ENCODE results near the gene RBM19. TPM values are rescaled to one million over a fixed set of nuclear protein-coding genes. Genes with fewer than 3 reads are reported as not detected.

RBM19 gene
- polyA plus RNA-seq, 1 experiment: 15.5 TPM

GRCh38 chr12:113973109-113973904 lies 7.2 kb upstream of the RBM19 start:
- TF ChIP-seq, protein P1, sequence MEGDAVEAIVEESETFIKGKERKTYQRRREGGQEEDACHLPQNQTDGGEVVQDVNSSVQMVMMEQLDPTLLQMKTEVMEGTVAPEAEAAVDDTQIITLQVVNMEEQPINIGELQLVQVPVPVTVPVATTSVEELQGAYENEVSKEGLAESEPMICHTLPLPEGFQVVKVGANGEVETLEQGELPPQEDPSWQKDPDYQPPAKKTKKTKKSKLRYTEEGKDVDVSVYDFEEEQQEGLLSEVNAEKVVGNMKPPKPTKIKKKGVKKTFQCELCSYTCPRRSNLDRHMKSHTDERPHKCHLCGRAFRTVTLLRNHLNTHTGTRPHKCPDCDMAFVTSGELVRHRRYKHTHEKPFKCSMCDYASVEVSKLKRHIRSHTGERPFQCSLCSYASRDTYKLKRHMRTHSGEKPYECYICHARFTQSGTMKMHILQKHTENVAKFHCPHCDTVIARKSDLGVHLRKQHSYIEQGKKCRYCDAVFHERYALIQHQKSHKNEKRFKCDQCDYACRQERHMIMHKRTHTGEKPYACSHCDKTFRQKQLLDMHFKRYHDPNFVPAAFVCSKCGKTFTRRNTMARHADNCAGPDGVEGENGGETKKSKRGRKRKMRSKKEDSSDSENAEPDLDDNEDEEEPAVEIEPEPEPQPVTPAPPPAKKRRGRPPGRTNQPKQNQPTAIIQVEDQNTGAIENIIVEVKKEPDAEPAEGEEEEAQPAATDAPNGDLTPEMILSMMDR (IDR thresholded peaks at IDR 0.05; ENCODE audit: insufficient read depth, low read depth, low read length): no peak
- Histone ChIP-seq H3K27me3 (ENCODE audit: control insufficient read depth, insufficient read depth, low read length) (peaks cover 19% of the 10 kb centered on the region), H3K36me3 (ENCODE audit: control insufficient read depth, insufficient read depth, low read length) (no peaks in the 10 kb centered on the region), H3K4me3 (ENCODE audit: low read depth, low read length) (no peak overlapping the region)
- ChIA-PET CTCF (no interaction called here), POLR2A (no interaction called here)
- no peak for DNase-seq (ENCODE audit: low read depth)

DNA sequence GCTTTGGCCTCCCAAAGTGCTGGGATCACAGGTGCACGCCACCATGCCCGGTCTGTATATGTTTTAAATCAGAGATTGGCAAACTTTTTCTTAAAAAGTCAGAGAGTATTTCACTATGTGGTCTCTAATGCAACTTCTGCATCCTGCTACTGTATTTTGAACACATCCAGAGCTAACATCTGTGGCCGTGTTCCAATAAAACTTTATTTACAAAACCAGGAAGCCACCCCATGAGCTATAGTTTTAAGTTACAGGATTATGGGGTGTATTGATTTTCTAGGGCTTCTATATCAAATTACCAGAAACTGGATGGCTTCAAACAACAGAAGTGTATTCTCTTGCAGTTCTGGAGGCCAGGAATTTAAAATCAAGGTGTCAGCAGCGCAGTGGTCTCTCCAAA lies 5.3 kb upstream of the RBM19 start:
- TF ChIP-seq, protein P1 (IDR thresholded peaks at IDR 0.05; ENCODE audit: insufficient read depth, low read depth, low read length): no peak
- Histone ChIP-seq H3K4me3 (ENCODE audit: low read depth, low read length) (no peak overlapping the region), H3K36me3 (ENCODE audit: control insufficient read depth, insufficient read depth, low read length) (no peaks in the 10 kb centered on the region), H3K27me3 (ENCODE audit: control insufficient read depth, insufficient read depth, low read length) (peaks cover 16% of the 10 kb centered on the region)
- CTCF ChIA-PET: no interaction called here
- DNase-seq (ENCODE audit: low read depth): no peak
- POLR2A ChIA-PET: no interaction called here

GRCh38 chr12:113970211-113970610 lies 4.1 kb upstream of the RBM19 start:
- CTCF ChIA-PET: interaction anchor here (0.6 to 2.0 kb wide), 2 partner anchors 10 to 1334 kb away, joined by 3 to 10 read pairs; no protein-coding TSS in a partner anchor
- POLR2A ChIA-PET: no interaction called here
- TF ChIP-seq, protein P1 (IDR thresholded peaks at IDR 0.05; ENCODE audit: insufficient read depth, low read depth, low read length): no peak
- Histone ChIP-seq H3K36me3 (ENCODE audit: control insufficient read depth, insufficient read depth, low read length) (no peaks in the 10 kb centered on the region), H3K4me3 (ENCODE audit: low read depth, low read length) (no peak overlapping the region), H3K27me3 (ENCODE audit: control insufficient read depth, insufficient read depth, low read length) (peaks cover 16% of the 10 kb centered on the region)
- no peak for DNase-seq (ENCODE audit: low read depth)

DNA sequence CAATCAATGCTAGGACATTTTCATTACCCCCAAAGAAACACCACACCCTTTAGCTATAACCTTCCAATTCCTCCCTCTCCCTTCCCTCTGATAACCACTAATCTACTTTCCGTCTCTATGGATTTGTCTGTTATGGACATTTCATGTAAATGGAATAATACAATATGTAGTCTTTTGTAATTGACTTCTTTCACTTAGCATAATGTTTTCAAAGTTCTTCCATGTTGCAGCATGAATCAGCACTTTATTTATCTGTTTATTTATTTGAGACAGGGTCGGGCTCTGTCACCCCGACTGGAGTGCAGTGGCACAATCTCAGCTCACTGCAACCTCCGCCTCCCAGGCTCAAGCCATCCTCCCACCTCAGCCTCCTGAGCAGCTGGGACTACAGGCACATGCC lies 1.2 kb upstream of the RBM19 start:
- Histone ChIP-seq H3K36me3 (ENCODE audit: control insufficient read depth, insufficient read depth, low read length) (no peaks in the 10 kb centered on the region), H3K27me3 (ENCODE audit: control insufficient read depth, insufficient read depth, low read length) (peaks cover 5% of the 10 kb centered on the region), H3K4me3 (ENCODE audit: low read depth, low read length) (no peak overlapping the region)
- no peak for DNase-seq (ENCODE audit: low read depth)
- ChIA-PET POLR2A (no interaction called here), CTCF (interaction anchor here (0.6 to 2.5 kb wide), 18 partner anchors 8 to 1943 kb away, joined by 3 to 19 read pairs (median 4); partner anchors contain the start of gene TBX5)
- TF ChIP-seq, protein P1 (IDR thresholded peaks at IDR 0.05; ENCODE audit: insufficient read depth, low read depth, low read length): no peak

- CTCF ChIA-PET: no interaction called here
- POLR2A ChIA-PET: no interaction called here
- Histone ChIP-seq H3K36me3 (ENCODE audit: control insufficient read depth, insufficient read depth, low read length) (peaks cover 25% of the 10 kb centered on the region), H3K27me3 (ENCODE audit: control insufficient read depth, insufficient read depth, low read length) (no peaks in the 10 kb centered on the region), H3K4me3 (ENCODE audit: low read depth, low read length) (no peak overlapping the region)
- no peak for DNase-seq (ENCODE audit: low read depth)
- TF ChIP-seq, protein P1 (IDR thresholded peaks at IDR 0.05; ENCODE audit: insufficient read depth, low read depth, low read length): no peak
Observed at GRCh38 chr12:113962733-113963132, 3.4 kb downstream of the RBM19 start.
